H1 (cell line): Measurements from ENCODE around the gene C17orf113. TPM values are rescaled to one million over a fixed set of nuclear protein-coding genes. Genes with fewer than 3 reads are reported as not detected.

Experiments used
- CTCF ChIA-PET: fragments of 300-600 bp; sonication (Branson Sonifier 250); formaldehyde crosslinking; loops from one replicate; lab custom pipeline; 2021; ENCODE audit not compliant: partially characterized antibody; lab: Charles Lee
- POLR2A ChIA-PET: fragments of 300-600 bp; sonication (Branson Sonifier 250); formaldehyde crosslinking; loops from one replicate; lab custom pipeline; 2021; ENCODE audit warnings: inconsistent platforms; ENCODE audit not compliant: partially characterized antibody; lab: Charles Lee
- DNase-seq, 2 experiments: peaks; one replicate each; pipeline versions ENCODE4 v3.0.0 to v3.0.0-alpha.2; 2010 to 2022; ENCODE audit warnings: low spot score in 2 of 2, low read depth in 1 of 2, mixed read lengths in 1 of 2
- FAIRE-seq: peaks from 2 replicates; lab custom pipeline; 2011; peaks lifted over from hg19 to GRCh38; lab: Jason Lieb, UNC
- H2AFZ ChIP-seq: 2 replicates; pipeline ENCODE4 v1.8.1; 2012; ENCODE audit warnings: low read length, inconsistent platforms
- H2AK5ac ChIP-seq: 2 replicates; pipeline ENCODE4 v1.6.1; 2013; ENCODE audit warnings: low read depth, low read length
- H2BK120ac ChIP-seq: replicated peaks from 2 replicates; pipeline ENCODE3; 2013; ENCODE audit warnings: low read depth, low read length, inconsistent platforms
- H2BK12ac ChIP-seq: 2 replicates; pipeline ENCODE4 v1.6.1; 2013; ENCODE audit warnings: low read depth, low read length
- H2BK15ac ChIP-seq: 2 replicates; pipeline ENCODE4 v1.6.1; 2013; ENCODE audit warnings: low read length
- H2BK20ac ChIP-seq: 2 replicates; pipeline ENCODE4 v1.6.1; 2013; ENCODE audit warnings: low read length
- H2BK5ac ChIP-seq: 2 replicates; pipeline ENCODE4 v1.6.1; 2013; ENCODE audit warnings: low read depth, low read length
- H3K14ac ChIP-seq: 2 replicates; pipeline ENCODE4 v1.6.1; 2013; ENCODE audit warnings: inconsistent platforms; ENCODE audit not compliant: insufficient read length
- H3K18ac ChIP-seq: 2 replicates; pipeline ENCODE4 v1.6.1; 2013; ENCODE audit warnings: low read length; ENCODE audit errors: extremely low read depth
- H3K23ac ChIP-seq: 2 replicates; pipeline ENCODE4 v1.6.1; 2013; ENCODE audit warnings: inconsistent platforms; ENCODE audit not compliant: insufficient read length
- H3K23me2 ChIP-seq: 2 replicates; pipeline ENCODE4 v1.6.1; 2013; ENCODE audit warnings: low read depth, low read length
- H3K27ac ChIP-seq: 2 replicates; pipeline ENCODE4 v1.6.1; 2011; ENCODE audit warnings: low read depth, low read length, inconsistent platforms
- H3K27me3 ChIP-seq, 4 experiments: replicated peaks in 1 of 4; 1 replicate in 1 of 4; 2 replicates in 3 of 4; pipeline versions ENCODE4 v1.6.1 to v1.8.1; 2011 to 2013; ENCODE audit warnings: low read length in 3 of 4, mild to moderate bottlenecking in 3 of 4, inconsistent platforms in 2 of 4, mixed read lengths in 2 of 4, moderate library complexity in 1 of 4; ENCODE audit not compliant: control insufficient read depth in 3 of 4, insufficient read depth in 3 of 4; ENCODE audit errors: extremely low read depth in 1 of 4
- H3K36me3 ChIP-seq, 4 experiments: 2 replicates each; pipeline versions ENCODE4 v1.6.1 to v1.8.1; 2011 to 2013; ENCODE audit warnings: mild to moderate bottlenecking in 4 of 4, low read length in 3 of 4, moderate library complexity in 2 of 4, control low read depth in 1 of 4, inconsistent platforms in 1 of 4; ENCODE audit not compliant: insufficient read depth in 4 of 4, control insufficient read depth in 2 of 4
- H3K4ac ChIP-seq: replicated peaks from 2 replicates; pipeline ENCODE3; 2013; ENCODE audit warnings: low read length, low read depth, mixed read lengths, inconsistent platforms; ENCODE audit not compliant: insufficient read length
- H3K4me1 ChIP-seq, 4 experiments: replicated peaks in 1 of 4; 1 replicate in 1 of 4; 2 replicates in 3 of 4; pipeline versions ENCODE4 v1.6.1 to v1.8.1; 2011 to 2013; ENCODE audit warnings: low read length in 3 of 4, inconsistent platforms in 2 of 4, mixed read lengths in 1 of 4; ENCODE audit not compliant: insufficient read depth in 4 of 4, control insufficient read depth in 3 of 4
- H3K4me2 ChIP-seq, 2 experiments: 2 replicates each; pipeline versions ENCODE4 v1.6.1 to v1.8.1; 2011 to 2013; ENCODE audit warnings: low read depth in 2 of 2, low read length in 2 of 2, control low read depth in 1 of 2, inconsistent platforms in 1 of 2, mild to moderate bottlenecking in 1 of 2; ENCODE audit not compliant: insufficient read depth in 1 of 2
- H3K4me3 ChIP-seq, 4 experiments: fragments of 200-600, 300-600 bp in 1 of 4; sonication (generic), shearing (Covaris generic), sonication (Bioruptor Twin) in 1 of 4; 2 replicates each; pipeline versions ENCODE4 v1.5.1 to v1.8.1; 2011 to 2016; ENCODE audit warnings: low read length in 4 of 4, low read depth in 3 of 4, control low read depth in 2 of 4, inconsistent platforms in 2 of 4, mild to moderate bottlenecking in 2 of 4, mixed read lengths in 1 of 4, moderate library complexity in 1 of 4; ENCODE audit not compliant: insufficient read depth in 2 of 4; ENCODE audit errors: extremely low read depth in 1 of 4
- H3K56ac ChIP-seq: replicated peaks from 2 replicates; pipeline ENCODE3; 2013; ENCODE audit warnings: low read depth, mild to moderate bottlenecking, mixed read lengths, low read length, inconsistent platforms; ENCODE audit not compliant: insufficient read length
- H3K79me1 ChIP-seq: 2 replicates; pipeline ENCODE4 v1.6.1; 2013; ENCODE audit warnings: low read depth, low read length, control low read depth
- H3K79me2 ChIP-seq, 2 experiments: 2 replicates each; pipeline versions ENCODE4 v1.6.1 to v1.8.1; 2012 to 2013; ENCODE audit warnings: low read length in 2 of 2, mild to moderate bottlenecking in 2 of 2, inconsistent platforms in 1 of 2; ENCODE audit not compliant: insufficient read depth in 2 of 2, control insufficient read depth in 1 of 2
- H3K9ac ChIP-seq, 4 experiments: replicated peaks in 1 of 4; 1 replicate in 1 of 4; 2 replicates in 3 of 4; pipeline versions ENCODE4 v1.6.1 to v1.8.1; 2011 to 2013; ENCODE audit warnings: low read depth in 3 of 4, low read length in 3 of 4, control low read depth in 2 of 4, mild to moderate bottlenecking in 2 of 4, moderate library complexity in 2 of 4, inconsistent platforms in 1 of 4; ENCODE audit errors: extremely low read depth in 1 of 4
- H3K9me3 ChIP-seq, 2 experiments: 2 replicates each; pipeline versions ENCODE4 v1.6.1 to v1.8.1; 2012 to 2013; ENCODE audit warnings: mild to moderate bottlenecking in 2 of 2, moderate library complexity in 2 of 2, control low read depth in 1 of 2, inconsistent platforms in 1 of 2, low read depth in 1 of 2, low read length in 1 of 2, mixed read lengths in 1 of 2; ENCODE audit not compliant: insufficient read depth in 2 of 2
- H4K20me1 ChIP-seq, 2 experiments: replicated peaks in 1 of 2; 2 replicates each; pipeline versions ENCODE3 to v1.8.1; 2011 to 2013; ENCODE audit warnings: inconsistent platforms in 2 of 2, low read length in 2 of 2, mild to moderate bottlenecking in 1 of 2; ENCODE audit not compliant: insufficient read depth in 2 of 2, control insufficient read depth in 1 of 2
- H4K5ac ChIP-seq: 2 replicates; pipeline ENCODE4 v1.6.1; 2013; ENCODE audit warnings: low read length, low read depth, mixed read lengths, inconsistent platforms; ENCODE audit not compliant: insufficient read length
- H4K8ac ChIP-seq: 2 replicates; pipeline ENCODE4 v1.8.0; 2013; ENCODE audit warnings: mild to moderate bottlenecking, moderate library complexity, low read length, inconsistent platforms; ENCODE audit not compliant: insufficient read depth; ENCODE audit errors: extremely low read depth
- H4K91ac ChIP-seq: replicated peaks from 2 replicates; pipeline ENCODE3; 2013; ENCODE audit warnings: low read length, mixed read lengths, inconsistent platforms; ENCODE audit not compliant: insufficient read length
- CEBPB ChIP-seq: IDR thresholded peaks from 2 replicates; pipeline ENCODE4 v1.6.1; 2012; ENCODE audit warnings: low read depth, low read length
- CHD1 ChIP-seq: IDR thresholded peaks from 2 replicates; pipeline ENCODE4 v1.6.1; 2012; ENCODE audit warnings: low read depth, low read length, improper control_type of control experiment
- KDM1A ChIP-seq: fragments of 200-600, 300-600 bp; sonication (generic); IDR thresholded peaks from 2 replicates; pipeline ENCODE4 v1.7.1; 2016; ENCODE audit warnings: mild to moderate bottlenecking, low read length, borderline replicate concordance
- KDM4A ChIP-seq: IDR thresholded peaks from one replicate; pipeline ENCODE4 v1.7.1; 2012; ENCODE audit warnings: low read depth, mild to moderate bottlenecking, moderate library complexity, low read length, inconsistent platforms; ENCODE audit not compliant: severe bottlenecking
- KDM5A ChIP-seq: fragments of 200-600 bp; IDR thresholded peaks from 2 replicates; pipeline ENCODE4 v1.7.1; 2012; ENCODE audit warnings: mild to moderate bottlenecking, low read length, inconsistent platforms, mixed read lengths
- POLR2A ChIP-seq, 2 experiments: IDR thresholded peaks; 1 replicate in 1 of 2; 2 replicates in 1 of 2; pipeline ENCODE4 v1.6.1; 2011; ENCODE audit warnings: low read depth in 2 of 2, low read length in 2 of 2, mild to moderate bottlenecking in 2 of 2; ENCODE audit errors: control extremely low read depth in 1 of 2
- RNF2 ChIP-seq: fragments of 200-900, 300-1000 bp; sonication (generic); IDR thresholded peaks from 2 replicates; pipeline ENCODE4 v1.7.1; 2016; ENCODE audit warnings: borderline replicate concordance, low read depth, mild to moderate bottlenecking, antibody characterized with exemption, low read length; ENCODE audit not compliant: poor library complexity, severe bottlenecking; ENCODE audit errors: missing control alignments
- SAP30 ChIP-seq: fragments of 300-600 bp; sonication (generic); IDR thresholded peaks from 2 replicates; pipeline ENCODE4 v1.7.1; 2012; ENCODE audit warnings: low read length, moderate library complexity, mild to moderate bottlenecking, inconsistent platforms; ENCODE audit not compliant: insufficient read depth, insufficient replicate concordance
- WGBS, 2 experiments: shearing (Covaris generic) in 1 of 2; methylation state at CpG; one replicate each; pipeline versions ENCODE4 v1.1.6 to v1.1.7; 2013 to 2015; ENCODE audit warnings: low lambda C conversion rate in 2 of 2, mixed read lengths in 2 of 2, inconsistent platforms in 1 of 2, low coverage in 1 of 2, missing lambda C conversion rate in 1 of 2; ENCODE audit not compliant: insufficient replicate concordance in 2 of 2, insufficient coverage in 1 of 2, insufficient read length in 1 of 2; ENCODE audit errors: extremely low coverage in 1 of 2, missing lambda C conversion rate in 1 of 2; 5-methylcytosine and 5-hydroxymethylcytosine counted together
- polyA plus RNA-seq, 7 experiments: library from polyadenylated mRNA; depleted of rRNA in 3 of 7; stranded (reverse) in 5 of 7; unstranded in 2 of 7; fragments of >200 nt in 5 of 7; fragments of 200-250 nt in 2 of 7; gene quantifications; 1 replicate in 5 of 7; 2 replicates in 1 of 7; 4 replicates in 1 of 7; pipeline versions ENCODE4 v1.2.1 to v1.2.3, GENCODE V29; 2011 to 2013; ENCODE audit warnings: missing spikeins in 2 of 7, mixed read lengths in 2 of 7
- total RNA-seq: library from RNA; stranded (reverse); fragmentation: NEBNext Ultra II Directional; extraction: Animal tissue kit (Norgen Biotek cat#: 25700); gene quantifications from 2 replicates; pipeline ENCODE4 v1.2.1, GENCODE V29; 2021

Gene C17orf113
- total and polyA plus RNA-seq, 2 of the 8 experiments (the other 6 are each of a cell fraction or from before 2014, with no cell fraction given) = 1.0 to 1.4 TPM

- Histone ChIP-seq H2BK5ac (peak overlapping the region; percentile 56; the same call in 1 of the 2 replicates), H3K9me3 (no peaks in the 10 kb centered on the region)
- TF ChIP-seq KDM5A (no peak), KDM1A (no peak), RNF2 (no peak), SAP30 (no peak), CEBPB (peak; percentile 62), CHD1 (no peak), POLR2A (IDR thresholded peaks at IDR 0.05; ENCODE audit: control extremely low read depth in 1 of 2, low read depth in 2 of 2, low read length in 2 of 2) (no peak), KDM4A (no peak)
- TF ChIP-seq, all 59 proteins: peak for 1
- Histone ChIP-seq H3K23me2 (peaks cover 6% of the 10 kb centered on the region; the same call in 1 of the 2 replicates), H4K91ac (no peak overlapping the region), H3K79me1 (0 out of 2 replicates have a peak, but pooled peaks cover 2% of the 10 kb centered on the region), H2BK15ac (no peak overlapping the region), H2BK120ac (no peak overlapping the region), H3K79me2 (peaks cover 7 to 15% of the 10 kb centered on the region in 2 experiments), H3K4ac (no peak overlapping the region), H4K20me1 (no peaks in the 10 kb centered on the region), H3K56ac (no peak overlapping the region), H3K27me3 (no peaks in the 10 kb centered on the region), H3K9ac (no peak overlapping the region), H2AK5ac (no peak overlapping the region; the same call in 1 of the 2 replicates), H4K5ac (no peak overlapping the region), H2BK12ac (no peak overlapping the region), H3K4me3 (no peak overlapping the region), H3K36me3 (peaks cover 13 to 30% (median 15%) of the 10 kb centered on the region in 4 experiments; a peak in 6 of 8 replicates), H3K23ac (no peak overlapping the region), H3K18ac (no peak overlapping the region; the same call in 1 of the 2 replicates), H3K4me2 (no peak overlapping the region), H2BK20ac (no peak overlapping the region), H4K8ac (peak overlapping the region; percentile 22; the same call in 1 of the 2 replicates), H3K27ac (no peak overlapping the region), H2AFZ (no peak overlapping the region), H3K4me1 (peaks cover 2 to 16% (median 5%) of the 10 kb centered on the region in 4 experiments), H3K14ac (no peak overlapping the region)
- ChIA-PET POLR2A (interaction anchor here (0.7 to 6.0 kb wide), 10 partner anchors 7 to 500 kb away, joined by 4 to 51 read pairs (median 4); partner anchors contain the start of genes CNP, DHX58, DNAJC7 and ZNF385C), CTCF (interaction anchor here (0.5 to 38.8 kb wide), 20 partner anchors 7 to 504 kb away, joined by 3 to 1084 read pairs (median 4); partner anchors contain the start of genes DHX58, DNAJC7, HSPB9 and KAT2A)
- FAIRE-seq (no peak), DNase-seq (no peak)
- 89% methylated on average over 15 of the region's 15 CpGs; no CpG with 5 or more reads in 1 of the 2 experiments for WGBS, 2 experiments
Measured at GRCh38 chr17:42023524-42024349, 26.7 kb downstream of the C17orf113 start.
